Measurements from ENCODE around the gene SEMA5B. TPM values are rescaled to one million over a fixed set of nuclear protein-coding genes. Genes with fewer than 3 reads are reported as not detected.

The SEMA5B gene
- total RNA-seq, 1 donor from 2014 or later = 1.1 TPM

DNA sequence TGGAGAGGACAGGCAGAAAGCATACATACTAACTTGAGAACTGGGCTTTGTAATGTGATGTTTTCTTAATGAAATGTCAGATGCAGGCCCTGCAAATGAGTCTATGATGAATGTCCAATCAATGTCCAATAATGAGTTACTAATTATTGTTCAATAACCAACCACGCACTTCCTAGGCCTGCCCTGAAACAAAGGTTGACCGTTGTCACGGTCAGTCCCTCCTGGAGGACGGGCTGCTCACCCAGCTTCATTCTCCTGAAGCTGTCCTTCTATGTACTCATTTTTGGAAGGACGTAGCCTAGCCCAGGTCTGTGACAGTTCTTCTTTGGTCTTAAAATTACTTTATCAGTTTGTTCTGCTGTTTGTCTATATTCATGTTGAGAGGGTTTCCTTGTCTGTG, 30.9 kb upstream of the SEMA5B start:
- Mint-ChIP-seq H3K27me3 (ENCODE audit: unreplicated experiment) (peaks cover 9% of the 10 kb centered on the region), H3K9me3 (ENCODE audit: unreplicated experiment) (no peaks in the 10 kb centered on the region), H3K4me1 (ENCODE audit: unreplicated experiment) (peaks cover 2% of the 10 kb centered on the region), H3K36me3 (ENCODE audit: low read depth, unreplicated experiment) (no peaks in the 10 kb centered on the region), H3K27ac (ENCODE audit: unreplicated experiment) (no peak overlapping the region), H3K4me3 (ENCODE audit: unreplicated experiment) (no peak overlapping the region)
- no peak for TF ChIP-seq CTCF (IDR thresholded peaks at IDR 0.05; ENCODE audit: unreplicated experiment)
- DNase-seq (ENCODE audit: low spot score) = no peak

DNA sequence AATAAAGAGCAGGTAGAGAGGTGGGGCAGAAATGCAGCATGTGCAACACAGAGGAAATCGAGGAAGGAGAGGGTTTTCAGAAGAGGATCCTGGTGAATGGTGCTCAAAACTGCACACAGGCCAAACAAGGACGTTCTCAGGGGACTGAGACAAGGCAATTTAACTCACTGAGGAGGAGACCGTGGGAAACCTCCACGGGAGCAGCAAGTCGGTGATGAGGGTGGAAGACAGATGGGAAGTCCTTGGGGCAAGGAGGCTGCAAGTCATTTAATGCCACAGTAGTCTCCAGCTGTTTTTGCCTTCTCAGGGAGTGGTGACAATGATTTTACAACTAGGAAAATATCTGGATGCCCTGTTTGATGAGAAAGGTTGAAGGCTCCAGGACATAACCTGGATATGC, 27.8 kb upstream of the SEMA5B start:
- no peak for TF ChIP-seq CTCF (IDR thresholded peaks at IDR 0.05; ENCODE audit: unreplicated experiment)
- Mint-ChIP-seq H3K27me3 (ENCODE audit: unreplicated experiment) (peaks cover 6% of the 10 kb centered on the region), H3K9me3 (ENCODE audit: unreplicated experiment) (no peaks in the 10 kb centered on the region), H3K36me3 (ENCODE audit: low read depth, unreplicated experiment) (no peaks in the 10 kb centered on the region), H3K4me3 (ENCODE audit: unreplicated experiment) (no peak overlapping the region), H3K27ac (ENCODE audit: unreplicated experiment) (no peak overlapping the region), H3K4me1 (ENCODE audit: unreplicated experiment) (peaks cover 2% of the 10 kb centered on the region)
- DNase-seq (ENCODE audit: low spot score) = no peak

- H3K4me3 Mint-ChIP-seq (ENCODE audit: unreplicated experiment) = no peak overlapping the region
- no peaks in the 10 kb centered on the region for H3K36me3 Mint-ChIP-seq (ENCODE audit: low read depth, unreplicated experiment)
- no peaks in the 10 kb centered on the region for H3K9me3 Mint-ChIP-seq (ENCODE audit: unreplicated experiment)
- DNase-seq (ENCODE audit: low spot score) = no peak
- H3K27me3 Mint-ChIP-seq (ENCODE audit: unreplicated experiment) = peaks cover 6% of the 10 kb centered on the region
- H3K27ac Mint-ChIP-seq (ENCODE audit: unreplicated experiment) = no peak overlapping the region
- no peak for TF ChIP-seq CTCF (IDR thresholded peaks at IDR 0.05; ENCODE audit: unreplicated experiment)
- peaks cover 2% of the 10 kb centered on the region for H3K4me1 Mint-ChIP-seq (ENCODE audit: unreplicated experiment)
Measured at GRCh38 chr3:123054931-123055330, 27.4 kb upstream of the SEMA5B start.

GRCh38 chr3:123054109-123054778, 26.7 kb upstream of the SEMA5B start:
- no peak for TF ChIP-seq CTCF (IDR thresholded peaks at IDR 0.05; ENCODE audit: unreplicated experiment)
- H3K27me3 Mint-ChIP-seq (ENCODE audit: unreplicated experiment) = peaks cover 6% of the 10 kb centered on the region

DNA sequence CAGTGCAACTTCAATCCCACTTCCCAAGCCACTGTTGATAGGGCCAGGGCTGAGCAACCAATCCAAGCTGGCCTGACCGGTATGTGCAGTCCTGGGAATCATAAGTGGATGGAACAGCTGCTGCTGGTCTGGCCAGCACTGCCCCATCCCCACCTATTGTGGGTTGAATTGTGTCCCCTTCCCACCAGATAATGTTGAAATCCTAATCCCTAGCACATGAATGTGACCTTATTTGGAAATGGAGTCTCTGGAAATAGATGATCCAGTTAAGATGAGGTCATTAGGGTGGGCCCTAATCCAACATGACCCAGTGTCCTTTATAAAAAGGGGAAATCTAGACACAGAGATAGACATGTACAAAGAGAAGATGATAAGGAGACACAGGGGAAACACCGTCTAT, 25.5 kb upstream of the SEMA5B start:
- no peak for TF ChIP-seq CTCF (IDR thresholded peaks at IDR 0.05; ENCODE audit: unreplicated experiment)
- Mint-ChIP-seq H3K27me3 (ENCODE audit: unreplicated experiment) (peaks cover 4% of the 10 kb centered on the region), H3K27ac (ENCODE audit: unreplicated experiment) (no peak overlapping the region)

More at GRCh38 chr3:123054109-123054778, 26.7 kb upstream of the SEMA5B start:
- no peaks in the 10 kb centered on the region for H3K36me3 Mint-ChIP-seq (ENCODE audit: low read depth, unreplicated experiment)
- H3K9me3 Mint-ChIP-seq (ENCODE audit: unreplicated experiment) = no peaks in the 10 kb centered on the region
- peaks cover 2% of the 10 kb centered on the region for H3K4me1 Mint-ChIP-seq (ENCODE audit: unreplicated experiment)
- H3K4me3 Mint-ChIP-seq (ENCODE audit: unreplicated experiment) = no peak overlapping the region
- no peak overlapping the region for H3K27ac Mint-ChIP-seq (ENCODE audit: unreplicated experiment)
- DNase-seq (ENCODE audit: low spot score) = no peak

More for the DNA sequence above, 25.5 kb upstream of the SEMA5B start:
- DNase-seq (ENCODE audit: low spot score) = no peak
- no peak overlapping the region for H3K4me3 Mint-ChIP-seq (ENCODE audit: unreplicated experiment)
- peaks cover 8% of the 10 kb centered on the region for H3K4me1 Mint-ChIP-seq (ENCODE audit: unreplicated experiment)
- no peaks in the 10 kb centered on the region for H3K9me3 Mint-ChIP-seq (ENCODE audit: unreplicated experiment)
- H3K36me3 Mint-ChIP-seq (ENCODE audit: low read depth, unreplicated experiment) = no peaks in the 10 kb centered on the region
